SKM-1 (cell line): Measurements from ENCODE around the gene SPTB.

Experiments used
- DNase-seq: peaks from one replicate; lab custom pipeline; 2025; ENCODE audit not compliant: unreplicated experiment; lab: John Stamatoyannopoulos, UW

The SPTB gene

DNA sequence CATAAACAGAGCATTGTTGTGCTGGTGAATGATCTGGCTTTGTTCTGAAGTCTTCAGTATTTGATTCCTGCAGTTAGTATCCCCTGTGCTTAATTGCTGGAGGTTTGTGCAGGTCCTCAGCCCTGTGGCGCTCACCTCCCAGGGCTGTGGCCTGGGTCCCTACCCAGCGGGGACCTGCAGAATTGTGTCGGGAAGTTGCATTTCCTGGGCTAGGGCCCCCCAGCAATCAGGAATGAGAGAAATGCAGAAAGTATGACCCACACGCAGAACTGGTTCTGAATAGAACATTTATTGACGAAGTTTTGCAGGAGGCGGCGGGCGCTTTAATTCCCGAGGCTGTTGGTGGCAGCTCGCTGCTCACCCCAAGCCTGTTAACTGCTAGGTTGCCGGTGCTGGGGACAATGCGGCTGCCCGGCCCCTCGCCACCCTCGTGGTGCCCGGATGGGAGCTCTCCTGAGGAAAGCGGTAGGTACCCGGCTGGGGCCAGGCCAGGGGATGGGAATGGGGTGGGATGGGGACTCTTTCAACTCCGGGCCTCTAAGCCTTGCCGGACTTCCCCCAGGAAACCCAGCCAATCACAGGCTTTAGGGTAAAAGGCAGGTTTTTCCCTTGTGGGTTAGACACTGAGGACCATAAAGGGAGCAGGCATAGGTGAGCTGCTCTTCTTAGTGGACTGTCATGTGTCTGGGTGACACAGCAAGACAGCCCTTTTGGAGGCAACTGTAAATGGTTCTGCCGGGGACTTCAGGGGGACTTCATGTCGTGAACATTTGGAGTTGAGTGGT is 163.9 kb downstream of the SPTB start:
- DNase-seq: no peak

DNA sequence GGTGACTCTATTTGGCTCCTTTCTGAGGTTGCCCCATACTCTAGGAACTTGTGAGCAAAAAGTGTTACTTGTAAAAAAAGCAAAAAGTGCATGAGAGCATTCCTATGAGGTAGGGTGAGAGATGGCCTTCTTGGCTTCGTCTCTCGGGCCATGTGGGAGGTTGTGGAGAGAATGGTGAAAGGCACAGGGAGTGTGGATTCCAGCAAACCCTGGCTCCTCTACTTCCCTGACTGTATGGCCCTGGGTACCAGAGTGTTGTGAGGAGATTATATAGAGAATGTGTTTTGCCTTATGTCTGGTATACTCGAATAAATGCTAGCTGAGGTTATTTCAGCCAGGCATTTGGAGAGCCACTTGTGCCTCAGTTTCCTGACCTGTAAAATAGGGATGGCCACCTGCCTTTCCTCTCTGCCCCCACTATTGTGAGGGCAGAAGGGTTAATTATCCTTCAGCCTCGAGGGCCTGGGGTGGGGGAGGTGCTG is 164.5 kb downstream of the SPTB start:
- DNase-seq: no peak

DNA sequence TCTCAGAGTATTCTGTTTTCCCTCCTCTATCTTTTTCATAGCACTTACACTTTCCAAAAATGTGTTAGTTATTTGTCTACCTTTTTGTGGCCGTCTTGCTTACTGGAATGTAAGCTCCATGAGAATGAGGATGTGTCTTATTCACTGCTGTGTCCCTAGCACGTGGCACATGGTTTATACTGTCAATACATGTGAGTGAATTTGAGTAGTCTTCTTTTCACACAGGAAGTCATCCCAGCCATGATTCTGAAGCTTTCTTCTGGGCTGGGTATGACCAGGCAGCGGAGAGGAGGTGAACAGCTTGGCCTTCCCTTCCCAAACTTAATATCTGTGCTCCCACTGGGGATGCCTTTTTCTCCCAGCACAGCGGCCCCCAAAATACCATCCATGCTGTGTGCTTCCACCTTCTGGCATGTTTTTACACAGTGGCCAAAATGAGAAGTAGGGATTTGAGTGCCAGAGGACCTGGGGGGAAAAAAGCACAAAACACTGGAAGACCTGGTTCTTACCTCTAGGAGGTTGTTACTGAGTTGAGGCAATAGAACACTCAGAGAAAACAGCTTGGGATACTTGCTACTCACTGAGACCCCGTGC is 165.2 kb downstream of the SPTB start:
- DNase-seq: no peak

DNA sequence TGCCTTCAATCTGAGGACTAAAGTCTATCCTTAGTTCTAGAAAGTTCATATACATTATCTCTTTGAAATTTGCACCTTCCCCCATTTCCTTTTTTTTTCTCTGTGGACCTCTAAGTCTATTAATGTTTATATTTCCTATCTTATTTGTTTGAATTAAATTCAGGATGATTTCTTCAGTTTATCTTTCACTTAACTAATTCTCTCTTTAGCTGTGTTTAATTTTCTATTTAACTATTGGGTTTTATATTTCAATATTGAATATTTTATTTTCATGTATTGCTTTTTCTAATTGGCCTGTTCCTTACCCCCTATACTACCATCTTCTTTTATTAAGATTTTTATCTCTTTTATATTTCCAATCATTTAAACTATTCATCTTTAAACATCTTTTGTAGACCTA is 166.0 kb downstream of the SPTB start:
- DNase-seq: no peak

DNA sequence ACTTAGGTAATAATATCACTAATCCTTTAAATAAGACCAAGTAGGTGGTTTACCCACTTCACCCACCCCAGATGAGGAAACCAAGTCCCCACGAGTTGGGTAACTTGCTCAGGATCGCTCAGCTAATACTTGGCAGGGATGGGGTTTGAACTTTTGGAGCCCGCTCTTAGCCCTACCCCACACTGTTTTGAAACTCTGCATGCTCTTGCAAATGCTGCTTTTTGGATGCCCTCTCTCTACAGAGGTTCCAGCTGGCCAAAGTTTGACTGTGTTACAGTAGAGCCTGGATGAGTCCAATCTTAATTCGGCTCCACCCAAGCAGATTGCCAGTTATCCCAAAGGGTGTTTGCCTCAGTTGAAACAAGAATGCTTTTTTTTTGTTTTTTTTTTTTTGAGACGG is 168.7 kb downstream of the SPTB start:
- DNase-seq: no peak

DNA sequence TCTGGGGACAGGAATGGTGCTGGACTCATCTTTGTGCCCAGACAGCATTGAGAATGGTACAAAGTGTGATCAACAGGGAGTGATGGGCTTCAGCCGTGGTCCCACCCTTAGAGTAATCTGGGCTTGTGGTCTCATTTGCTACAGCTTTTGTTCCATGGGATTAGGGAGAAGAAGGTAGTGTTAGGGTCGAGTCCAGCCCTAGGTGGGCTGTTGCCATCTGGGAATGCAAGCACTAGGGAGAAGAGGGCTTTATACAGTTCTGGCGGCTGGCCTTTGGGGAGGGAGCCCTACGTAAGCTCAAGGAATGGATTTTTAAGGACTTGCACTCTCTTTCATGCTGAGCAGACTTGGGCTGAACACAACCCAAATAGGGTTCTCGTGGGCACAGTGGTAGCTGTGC is 170.6 kb downstream of the SPTB start:
- no peak for DNase-seq

DNA sequence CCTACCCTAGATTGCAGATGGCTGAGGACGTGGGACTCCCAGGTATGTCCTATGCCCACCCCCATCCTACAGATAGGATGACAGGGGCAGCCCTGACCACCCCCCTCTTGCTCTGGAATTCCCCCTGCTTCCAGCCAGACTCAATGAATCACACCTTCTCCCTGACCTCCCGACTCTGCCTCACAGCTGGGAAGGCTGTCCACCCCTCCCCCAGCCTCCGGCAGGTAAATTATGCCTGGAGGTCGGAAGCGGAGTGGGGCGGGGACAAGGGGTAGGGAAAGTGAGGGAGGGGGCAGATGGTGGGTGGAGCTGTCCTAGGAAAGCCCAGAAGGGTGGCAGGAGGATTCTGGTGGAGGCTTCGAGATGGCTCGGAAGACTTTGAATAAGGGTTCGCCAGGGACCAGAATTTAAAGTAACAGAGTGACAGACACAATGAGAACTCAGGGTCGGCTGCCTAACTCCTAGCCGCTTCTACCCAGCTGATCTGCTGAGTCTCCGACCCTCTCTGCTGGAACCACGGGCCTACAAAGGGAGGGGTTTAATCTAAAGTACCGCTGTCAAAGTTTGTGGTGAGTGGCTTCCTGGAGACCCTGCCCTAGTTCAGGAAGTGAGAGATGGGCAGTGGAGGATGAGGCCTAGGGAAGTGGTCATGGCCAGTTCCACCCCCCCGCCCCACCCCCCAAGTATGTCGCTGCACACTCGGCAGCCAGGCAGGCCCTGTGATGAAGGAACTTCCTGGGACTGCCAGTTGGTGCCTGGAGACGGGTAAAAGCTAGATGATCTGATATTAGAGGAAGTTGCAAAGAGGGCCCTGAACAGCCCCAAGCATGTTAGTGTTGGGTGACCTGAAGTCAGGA is 171.3 kb downstream of the SPTB start:
- DNase-seq: peak; percentile 76

DNA sequence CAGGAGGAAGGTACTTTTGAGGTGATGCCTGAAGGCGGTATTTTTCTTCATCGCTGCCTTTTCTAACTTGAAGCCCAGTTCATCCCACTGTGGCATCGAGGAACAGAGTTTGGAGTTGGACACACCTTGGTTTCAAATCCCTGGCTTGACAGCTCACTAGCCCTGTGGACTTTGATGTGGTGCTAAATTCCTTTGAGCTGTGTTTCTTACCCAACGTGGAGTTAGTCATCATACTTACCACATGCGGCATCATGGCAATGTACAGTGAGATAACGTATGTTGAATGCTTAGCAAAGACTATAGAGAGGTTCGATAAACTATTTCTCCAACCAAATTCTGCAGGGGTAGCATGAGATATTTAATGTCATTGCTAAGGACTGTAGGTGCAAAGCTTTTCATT is 172.0 kb downstream of the SPTB start:
- DNase-seq: no peak

DNA sequence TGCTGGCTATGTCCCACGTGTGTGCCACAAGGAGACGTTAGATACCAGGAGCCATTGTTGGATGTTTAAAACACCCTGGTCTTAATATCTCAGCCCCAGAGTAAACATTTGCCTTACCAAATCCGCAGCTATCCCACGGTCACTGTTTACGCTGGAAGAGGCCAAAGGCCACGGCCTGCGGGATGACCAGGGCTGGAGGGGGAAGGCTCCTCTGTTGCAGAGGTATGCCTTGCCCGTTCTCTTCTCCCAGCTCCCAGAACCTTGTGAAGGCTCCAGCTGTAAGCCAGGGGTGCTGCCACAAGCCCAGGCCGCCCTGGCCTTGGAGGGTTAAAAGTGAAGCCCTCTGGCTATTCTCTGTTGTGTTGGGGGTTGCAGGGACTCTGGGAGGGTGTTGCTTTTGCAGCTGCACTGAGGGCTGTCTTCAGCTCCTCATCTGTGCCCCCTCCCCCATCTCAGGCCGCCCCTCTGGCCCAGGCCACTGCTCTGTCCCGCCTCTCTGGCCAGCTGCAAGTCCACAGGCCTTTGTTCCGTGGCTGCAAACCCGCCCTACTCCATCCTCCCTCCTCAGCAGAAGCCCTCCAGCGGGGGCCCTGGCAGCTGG is 173.0 kb downstream of the SPTB start:
- no peak for DNase-seq

DNA sequence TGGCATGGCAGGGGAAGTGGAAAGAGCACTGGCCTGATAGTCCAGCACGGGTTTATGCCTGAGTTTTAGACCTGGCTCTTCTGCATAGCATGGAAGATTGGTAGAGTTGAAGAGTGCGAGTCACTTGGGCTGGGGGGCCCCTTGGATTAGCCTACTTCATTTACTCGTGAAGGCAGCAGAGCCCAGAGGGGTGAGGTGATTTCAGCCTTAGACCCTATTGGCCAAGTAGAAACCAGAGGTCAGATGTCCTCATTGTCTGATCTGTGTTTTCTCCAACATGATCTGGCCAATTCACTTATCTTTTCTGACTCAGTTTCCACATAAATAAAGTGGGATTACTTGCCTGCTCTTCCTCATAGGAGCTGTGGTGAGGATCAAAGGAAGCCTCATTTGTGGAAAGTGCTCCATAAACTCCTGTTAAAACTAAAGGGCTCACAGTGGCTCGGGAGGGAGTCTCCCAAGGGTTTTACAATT is 173.6 kb downstream of the SPTB start:
- DNase-seq: no peak

DNA sequence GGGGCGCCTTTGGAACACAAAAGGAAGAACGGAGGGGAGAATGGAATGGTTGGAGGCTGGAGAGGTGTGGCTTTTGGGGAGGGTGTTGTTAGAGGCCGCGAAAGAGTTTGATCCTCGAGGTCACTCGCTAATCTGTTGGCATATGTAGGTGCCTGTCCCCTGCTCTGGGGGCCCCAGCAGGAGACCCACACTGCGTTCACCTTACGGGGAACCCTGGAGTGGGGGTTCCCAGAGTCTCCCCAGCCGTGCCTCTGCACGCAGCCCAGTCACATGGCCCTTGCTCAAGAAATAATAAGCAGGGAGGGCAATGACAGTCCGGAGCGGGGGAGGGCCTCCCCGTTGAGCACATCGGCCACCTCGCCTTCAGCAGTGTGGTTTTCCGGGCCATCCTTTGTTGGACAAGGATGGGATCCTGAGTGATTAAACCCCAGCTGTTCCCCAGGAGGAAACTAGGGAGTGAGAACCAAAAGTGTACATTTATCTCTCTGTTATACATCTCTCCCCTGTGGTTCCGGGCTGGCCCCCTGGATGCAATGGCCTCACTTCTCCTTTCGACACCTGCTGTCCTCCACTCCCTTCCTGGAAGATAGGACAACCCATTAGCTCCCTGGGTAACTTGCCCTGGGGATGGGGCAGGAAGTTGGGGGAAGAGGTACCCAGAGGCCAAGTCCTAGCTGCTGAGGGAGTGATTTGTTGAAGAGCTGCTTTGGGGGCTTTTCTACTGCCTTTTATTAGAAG is 174.2 kb downstream of the SPTB start:
- peak; percentile 3 for DNase-seq

DNA sequence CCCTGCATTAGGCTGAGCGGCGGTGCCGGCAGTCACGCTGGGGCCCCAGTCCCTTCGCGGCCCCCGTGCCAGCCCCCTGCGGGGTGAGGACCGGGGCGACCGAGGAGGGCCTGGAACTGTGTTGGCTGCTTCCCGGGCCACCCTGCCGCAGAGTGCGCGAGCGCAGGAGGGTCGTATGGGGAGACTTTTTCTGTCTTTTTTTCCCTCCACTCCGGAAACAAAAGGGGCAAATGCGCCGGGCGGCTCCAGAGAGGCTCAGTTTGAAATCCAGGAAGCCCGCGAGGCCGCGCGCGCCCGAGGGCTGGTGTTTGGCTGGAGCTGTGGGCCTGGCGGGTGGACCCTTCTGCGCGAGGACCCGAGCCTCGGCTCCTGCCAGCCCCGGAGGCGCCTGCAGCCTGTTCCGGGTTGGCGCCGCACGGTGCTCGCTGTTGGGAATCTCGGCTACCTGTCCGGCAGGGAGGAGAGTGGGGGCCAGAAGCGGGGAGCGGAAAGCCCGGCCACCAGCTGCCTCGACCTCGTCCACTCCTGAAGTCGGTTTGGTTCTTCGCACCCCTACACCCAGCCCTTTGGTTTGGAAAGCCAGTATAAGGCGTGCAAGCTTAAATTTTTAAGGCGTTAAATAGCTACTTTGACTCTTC is 174.8 kb downstream of the SPTB start:
- no peak for DNase-seq

DNA sequence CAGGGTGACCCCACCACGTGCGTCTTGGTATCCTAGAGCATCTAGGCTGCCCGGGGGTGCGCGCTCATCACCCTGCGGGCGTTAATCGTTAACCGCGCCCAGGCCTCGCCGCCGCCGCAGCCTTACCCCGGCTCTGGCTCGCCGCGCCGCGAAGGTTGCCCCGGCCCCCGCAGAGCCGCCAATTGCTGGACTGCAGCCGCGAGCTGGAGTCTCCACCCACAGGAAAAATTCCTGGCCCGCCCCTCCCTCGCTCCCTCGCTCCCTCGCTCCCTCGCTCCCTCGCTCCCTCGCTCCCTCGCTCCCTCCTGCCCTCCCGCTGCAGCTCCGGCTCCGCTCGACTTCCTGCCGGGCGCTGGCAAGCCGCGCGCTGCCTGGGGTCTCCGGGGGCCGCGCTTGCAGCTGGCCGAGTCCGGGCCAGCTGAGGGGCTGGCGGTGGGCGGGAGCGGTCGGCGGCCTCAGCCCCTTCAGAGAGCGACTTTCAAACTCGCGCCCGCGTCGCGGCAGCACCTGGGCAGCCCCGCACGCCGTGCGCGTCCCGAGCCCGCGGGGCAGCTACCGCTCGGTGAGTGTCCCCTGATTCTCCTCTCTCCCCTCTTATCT is 175.5 kb downstream of the SPTB start, which contains the start of gene PLEKHG3:
Gene PLEKHG3 (plus strand): TSS at position 282 of the 600 bp plus-strand sequence. CDS start 23,208 bp downstream, outside the sequence.
- DNase-seq: no peak

DNA sequence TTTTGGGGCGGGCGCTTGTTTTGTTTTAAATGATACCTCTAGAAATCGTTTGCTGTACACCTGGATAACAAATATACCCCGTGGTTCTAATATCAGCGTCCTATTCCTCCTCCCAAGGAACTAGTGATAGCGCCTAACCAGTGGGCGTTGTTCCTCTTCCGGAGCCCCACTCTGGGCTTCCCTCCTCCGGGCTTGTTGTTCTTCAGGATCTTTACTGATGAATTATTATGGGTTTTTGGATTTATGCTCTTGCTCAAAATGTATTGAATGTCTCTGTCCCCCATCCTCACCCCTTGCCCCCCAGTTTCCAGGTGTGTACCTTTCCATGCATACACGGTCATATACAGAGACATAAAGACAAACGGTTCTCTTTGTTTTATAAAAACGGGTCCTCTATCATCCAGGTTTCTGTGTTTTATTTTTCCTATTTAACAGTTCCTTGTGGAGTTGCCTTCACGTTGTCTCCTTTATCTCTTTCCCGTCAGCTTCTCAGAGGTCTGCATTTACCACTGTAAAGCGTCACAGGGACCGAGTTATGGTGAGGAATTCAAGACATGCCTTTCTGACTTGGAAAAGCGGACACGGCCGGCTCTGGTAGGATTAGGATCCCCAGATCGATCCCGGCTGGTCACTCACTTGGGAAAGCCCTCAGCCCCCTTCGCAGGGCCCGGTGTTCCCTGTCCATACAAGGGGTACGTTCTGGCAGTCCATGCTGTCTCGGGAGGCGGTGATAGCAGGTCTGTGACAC is 176.1 kb downstream of the SPTB start:
- no peak for DNase-seq

DNA sequence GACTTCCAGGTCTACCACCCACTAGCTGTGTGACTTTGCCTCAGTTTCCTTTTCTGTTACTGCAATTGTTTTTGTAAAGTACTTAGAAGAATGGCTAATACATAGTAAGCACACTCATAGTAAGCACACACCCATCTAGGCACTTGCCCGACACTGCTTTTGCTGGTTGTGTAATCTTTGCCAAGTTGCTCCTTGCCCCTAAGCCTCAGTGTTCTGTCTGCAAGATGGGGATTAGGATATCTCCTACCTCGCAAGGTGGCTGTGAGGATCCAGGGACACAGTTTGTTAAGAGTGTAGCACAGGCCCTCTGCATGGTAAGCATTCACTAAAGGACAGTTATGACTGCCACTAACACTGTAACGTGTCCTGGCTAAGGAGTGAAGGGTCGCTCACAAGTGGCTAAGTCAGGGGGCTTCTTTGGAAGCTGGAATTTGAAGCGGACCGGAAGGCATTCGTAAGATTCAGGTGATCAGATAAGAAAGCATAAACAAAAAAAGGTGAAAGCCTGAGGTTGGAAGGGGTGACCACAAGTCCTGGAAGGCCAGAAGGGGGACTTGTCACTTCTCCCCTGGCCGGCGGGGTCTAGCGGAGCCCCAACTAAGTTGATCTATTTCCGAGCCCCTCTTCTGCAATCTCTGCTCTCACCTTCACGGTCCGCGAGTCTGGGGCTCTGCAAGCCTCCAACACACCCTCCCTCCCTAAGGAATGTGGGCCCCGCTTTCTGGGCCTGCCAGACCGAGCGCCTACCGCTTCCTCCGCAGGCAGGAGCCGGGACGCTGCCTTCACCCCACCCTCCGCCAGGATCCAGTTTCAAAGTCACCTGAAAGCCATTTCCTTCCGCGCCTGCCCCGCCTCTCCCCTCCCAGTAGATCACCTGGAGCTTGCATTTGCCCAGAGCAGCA is 177.0 kb downstream of the SPTB start:
- DNase-seq: no peak

DNA sequence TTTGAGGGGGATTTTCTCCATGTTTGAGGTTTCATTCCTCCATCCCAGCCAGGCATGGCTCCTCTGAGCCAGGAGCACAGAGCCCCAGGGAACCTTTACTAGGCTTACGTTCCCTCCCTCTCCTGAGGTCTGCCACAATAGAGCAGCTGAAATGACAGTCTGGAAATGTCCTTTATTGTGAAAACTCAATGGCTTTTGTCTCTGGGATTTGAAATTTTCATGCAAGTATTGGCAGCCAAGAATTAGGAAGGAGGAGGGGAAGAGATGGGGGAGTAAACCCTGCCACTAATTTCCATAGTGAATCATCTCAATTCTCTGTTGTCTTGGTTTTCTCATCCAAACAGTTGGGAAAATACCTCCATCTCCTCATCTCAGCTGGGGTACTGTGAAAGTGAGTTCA is 178.0 kb downstream of the SPTB start:
- no peak for DNase-seq

DNA sequence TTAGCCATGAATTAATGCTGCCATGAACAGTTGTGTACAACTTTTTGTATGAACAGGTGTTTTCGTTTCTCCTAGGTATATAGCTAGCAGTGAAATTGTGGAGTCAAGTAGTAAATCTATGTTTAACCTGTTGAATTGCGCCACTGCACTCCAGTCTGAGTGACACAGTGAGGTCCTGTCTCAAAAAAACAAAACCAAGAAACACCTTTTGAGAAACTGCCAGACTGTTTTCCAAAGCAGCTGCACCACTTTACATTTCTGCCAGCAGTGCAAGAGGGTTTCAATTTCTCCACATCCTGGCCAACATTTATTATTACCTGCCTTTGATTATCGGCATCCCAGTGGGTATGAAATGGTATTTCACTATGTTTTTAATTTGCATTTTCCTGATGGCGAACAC is 178.8 kb downstream of the SPTB start:
- no peak for DNase-seq

DNA sequence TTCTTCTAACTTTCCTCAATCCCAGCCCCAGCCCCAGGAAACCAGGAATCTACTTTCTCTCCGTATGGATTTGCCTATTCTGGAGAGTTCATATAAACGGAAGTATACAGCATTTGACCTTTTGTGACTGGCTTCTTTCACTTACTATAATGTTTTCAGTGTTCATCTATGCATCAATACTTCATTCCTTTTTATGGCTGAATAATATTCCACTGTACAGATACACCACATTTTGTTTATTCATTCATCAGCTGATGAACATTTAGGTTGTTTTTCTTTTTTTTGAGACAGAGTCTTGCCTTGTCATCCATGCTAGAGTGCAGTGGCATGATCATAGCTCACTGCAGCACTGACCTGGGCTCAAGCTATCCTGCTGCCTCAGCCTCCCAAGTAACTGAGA is 179.4 kb downstream of the SPTB start:
- no peak for DNase-seq
